HG03066 (cell line): ENCODE results near the gene GULP1.
"Not testable (repeated sequence)": the region's sequence is repeated elsewhere in the genome, so short reads cannot be mapped to it uniquely, and the experiment has no call there.

Experiments used
- ATAC-seq: cut with Tn5 transposase; IDR thresholded peaks from one replicate; pipeline ENCODE4 v1.9.1; 2021; ENCODE audit warnings: low read depth; ENCODE audit not compliant: unreplicated experiment

Gene GULP1

GRCh38 chr2:188291617-188292347, at the start of gene GULP1:
Gene GULP1, plus strand, starts transcription at chr2:188291874. Its CDS starts 185,829 bp downstream, at chr2:188477703.
- ATAC-seq: no peak

GRCh38 chr2:188243381-188243780, 48.3 kb upstream of the GULP1 start:
- ATAC-seq: no peak

- no peak for ATAC-seq
Observed at GRCh38 chr2:188244383-188244782, 47.3 kb upstream of the GULP1 start.

GRCh38 chr2:188245230-188245629, 46.4 kb upstream of the GULP1 start:
- no peak for ATAC-seq

- no peak for ATAC-seq
Observed at GRCh38 chr2:188248513-188248912, 43.2 kb upstream of the GULP1 start.

GRCh38 chr2:188251034-188251433, 40.6 kb upstream of the GULP1 start:
- ATAC-seq: no peak

- no peak for ATAC-seq
Observed at GRCh38 chr2:188256420-188256819, 35.3 kb upstream of the GULP1 start.

GRCh38 chr2:188265315-188265714, 26.4 kb upstream of the GULP1 start:
- ATAC-seq: no peak

- no peak for ATAC-seq
Observed at GRCh38 chr2:188267776-188268175, 23.9 kb upstream of the GULP1 start.

- ATAC-seq: no peak
Observed at GRCh38 chr2:188269004-188269403, 22.7 kb upstream of the GULP1 start.

- no peak for ATAC-seq
Observed at GRCh38 chr2:188272121-188272520, 19.6 kb upstream of the GULP1 start.

GRCh38 chr2:188274274-188274673, 17.4 kb upstream of the GULP1 start:
- no peak for ATAC-seq

- ATAC-seq: no peak
Observed at GRCh38 chr2:188276255-188276654, 15.4 kb upstream of the GULP1 start.

GRCh38 chr2:188277786-188278185, 13.9 kb upstream of the GULP1 start:
- ATAC-seq: no peak

- no peak for ATAC-seq
Observed at GRCh38 chr2:188278388-188279092, 13.1 kb upstream of the GULP1 start.

- ATAC-seq: no peak
Observed at GRCh38 chr2:188279093-188279445, 12.6 kb upstream of the GULP1 start.

- ATAC-seq: no peak
Observed at GRCh38 chr2:188280811-188281222, 10.9 kb upstream of the GULP1 start.

GRCh38 chr2:188282907-188283306, 8.8 kb upstream of the GULP1 start:
- ATAC-seq: no peak

GRCh38 chr2:188284251-188284650, 7.4 kb upstream of the GULP1 start:
- not testable (repeated sequence) for ATAC-seq

GRCh38 chr2:188285049-188285448, 6.6 kb upstream of the GULP1 start:
- no peak for ATAC-seq

GRCh38 chr2:188285774-188286173, 5.9 kb upstream of the GULP1 start:
- no peak for ATAC-seq

- ATAC-seq: no peak
Observed at GRCh38 chr2:188291142-188291616, 495 bp upstream of the GULP1 start.
